Measurements from ENCODE around the gene REEP5.
"Not testable (repeated sequence)": the region's sequence is repeated elsewhere in the genome, so short reads cannot be mapped to it uniquely, and the experiment has no call there.

The REEP5 gene

DNA sequence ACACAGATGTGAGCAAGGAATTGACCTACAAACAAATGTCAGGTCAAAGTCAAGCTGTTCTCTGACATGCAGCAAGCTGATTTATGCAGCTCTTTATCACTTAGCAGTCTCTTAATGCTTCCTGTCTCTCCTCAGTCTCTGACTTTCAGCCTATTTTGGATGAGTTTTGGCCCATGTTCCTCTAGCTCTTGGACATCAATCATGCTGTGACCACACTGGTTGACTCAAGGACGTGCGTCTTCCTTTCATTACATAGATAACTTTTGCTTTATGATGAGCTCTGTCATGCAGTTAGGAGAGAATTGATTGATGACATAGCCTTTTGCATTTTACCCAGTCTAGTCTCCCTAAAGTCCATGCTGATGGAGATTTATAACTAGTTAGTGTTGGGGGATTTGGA is 9.4 kb upstream of the REEP5 start:
- no peak for DNase-seq

DNA sequence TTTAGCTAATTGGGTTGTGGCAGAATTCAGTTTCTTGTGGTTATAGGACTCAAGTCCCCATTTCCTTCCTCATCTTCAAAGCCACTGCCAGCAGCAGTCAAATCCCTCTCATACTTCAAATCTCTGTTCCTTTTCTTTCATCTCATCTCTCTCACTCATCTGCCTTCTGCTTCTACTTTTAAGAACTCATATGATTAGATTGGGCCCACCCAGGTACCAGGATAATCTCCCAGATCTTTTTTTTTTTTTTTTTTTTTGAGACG is 8.0 kb upstream of the REEP5 start:
- DNase-seq = peak; percentile 64

DNA sequence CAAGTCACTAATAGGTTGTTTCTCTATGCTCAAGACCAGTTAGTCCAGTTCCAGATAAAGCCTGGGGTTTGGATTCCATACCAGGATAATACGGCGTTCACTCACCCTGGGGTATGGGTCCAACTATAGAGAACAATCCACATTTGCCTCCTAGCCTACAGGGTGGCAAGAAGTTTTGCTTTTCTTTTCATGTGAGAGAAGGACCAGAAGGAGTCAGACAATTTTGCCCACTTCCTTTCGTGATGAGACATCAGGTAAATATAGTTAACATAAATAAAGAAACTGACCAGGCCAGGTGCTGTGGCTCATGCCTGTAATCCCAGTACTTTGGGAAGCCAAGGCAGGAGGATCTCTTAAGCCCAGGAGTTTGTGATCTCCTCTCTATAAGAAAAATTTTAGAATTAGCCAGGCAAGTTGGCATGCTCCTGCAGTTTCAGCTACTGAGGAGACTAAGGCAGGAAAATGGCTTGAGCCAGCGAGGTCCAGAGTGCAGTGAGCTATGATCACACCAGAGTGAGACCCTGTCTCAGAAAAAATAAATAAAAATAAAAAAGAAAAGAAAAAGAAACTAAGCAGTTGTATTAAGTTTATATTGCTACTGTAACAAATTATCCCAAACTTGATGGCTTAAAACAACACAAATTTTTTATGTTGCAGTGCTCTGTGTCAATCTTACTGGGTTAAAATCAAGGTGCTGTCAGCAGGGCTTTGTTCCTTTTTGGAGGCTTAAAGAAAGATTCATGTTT is 7.5 kb upstream of the REEP5 start:
- DNase-seq = peak; percentile 67

DNA sequence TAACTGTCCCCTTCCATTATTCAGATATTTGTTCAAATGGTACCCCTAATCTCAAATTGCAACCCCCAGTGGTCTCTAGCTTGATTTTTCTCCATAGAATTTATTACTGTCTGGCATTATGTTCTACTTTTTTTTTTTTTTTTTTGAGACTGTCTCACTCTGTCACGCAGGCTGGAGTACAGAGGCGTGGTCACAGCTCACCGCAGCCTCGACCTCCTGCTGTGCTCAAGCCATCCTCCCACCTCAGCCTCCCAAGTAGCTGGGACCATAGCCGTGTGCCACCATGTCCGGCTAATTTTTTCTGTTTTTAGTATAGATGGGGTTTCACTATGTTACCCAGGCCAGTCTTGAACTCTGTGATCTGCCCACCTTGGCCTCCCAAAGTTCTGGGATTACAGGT is 2.0 kb upstream of the REEP5 start:
- no peak for DNase-seq

DNA sequence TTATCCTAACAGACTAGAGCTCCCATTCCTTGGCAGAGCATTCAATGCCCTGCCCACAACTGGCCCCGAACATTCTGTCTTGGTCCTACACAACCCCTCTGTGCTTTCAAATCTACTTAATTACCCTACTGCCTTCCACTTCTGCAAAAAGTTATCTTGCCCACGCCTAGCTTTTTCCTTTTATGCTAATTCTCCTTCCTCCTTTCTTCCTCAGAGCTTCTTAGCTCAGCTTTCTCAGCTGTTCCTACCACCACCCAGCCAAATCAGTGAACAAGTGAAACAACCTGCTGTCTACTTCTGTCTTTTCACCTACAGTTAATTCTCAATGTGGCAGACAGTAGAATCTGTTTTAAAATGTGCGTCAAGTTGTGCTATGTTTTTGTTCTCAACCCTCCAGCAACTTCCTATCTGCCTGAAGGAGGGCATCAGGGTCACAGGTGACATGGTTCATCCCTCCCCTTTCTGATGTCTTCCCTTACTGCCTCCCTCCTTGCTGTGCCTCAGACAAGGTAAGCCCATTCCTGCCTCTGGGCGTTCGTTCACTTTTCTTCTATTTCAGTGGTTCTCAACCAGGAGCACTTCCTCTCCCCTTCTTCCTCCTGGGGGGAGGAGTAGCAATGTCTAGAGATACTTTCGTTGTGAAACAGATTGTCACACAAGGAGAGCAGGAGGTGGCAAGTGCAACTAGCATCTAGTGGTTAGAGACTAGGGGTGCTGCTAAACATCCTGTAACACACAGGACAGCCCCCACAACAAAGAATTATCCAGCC is 1.3 kb upstream of the REEP5 start:
- DNase-seq = peak; percentile 75

DNA sequence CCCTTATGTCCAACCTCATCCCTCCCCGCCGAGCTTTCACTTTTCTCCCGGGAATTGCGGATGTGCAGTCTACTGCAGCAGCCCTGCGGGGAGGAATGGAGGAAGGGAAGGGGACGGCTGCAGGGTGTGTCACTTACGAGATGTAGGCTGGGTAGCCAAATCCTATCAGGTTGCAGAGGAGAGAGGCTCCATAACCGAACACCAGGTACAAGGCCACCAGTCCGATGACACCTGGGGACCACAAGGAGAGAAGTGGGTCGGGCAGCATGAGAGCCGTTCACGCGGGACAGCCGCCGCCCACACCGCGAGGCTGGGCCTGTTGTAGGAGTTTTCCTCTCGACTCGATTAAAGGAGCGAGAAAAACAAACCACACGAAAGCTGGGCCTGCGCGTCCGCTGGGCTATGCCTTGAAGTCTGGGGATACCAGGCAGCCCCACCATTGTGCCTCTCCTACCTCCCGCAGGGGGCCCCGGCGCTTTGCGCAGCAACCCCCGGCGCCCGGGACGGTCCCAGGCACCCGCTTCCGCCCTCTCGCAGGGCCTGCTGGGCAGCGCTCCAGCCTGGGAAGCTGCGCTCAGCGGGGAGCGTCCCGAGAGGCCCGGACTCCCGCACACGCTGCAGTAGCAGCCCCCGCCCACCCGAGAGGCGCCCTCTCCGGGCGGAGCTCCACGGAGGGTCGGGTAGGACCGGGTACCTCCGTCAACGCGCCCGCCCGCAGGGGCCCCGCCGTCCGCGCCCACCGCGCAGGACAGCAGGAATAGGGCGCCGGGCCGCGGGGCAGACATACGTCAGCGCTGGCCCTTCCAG is 798 bp downstream of the REEP5 start:
- peak; percentile 61 for DNase-seq

DNA sequence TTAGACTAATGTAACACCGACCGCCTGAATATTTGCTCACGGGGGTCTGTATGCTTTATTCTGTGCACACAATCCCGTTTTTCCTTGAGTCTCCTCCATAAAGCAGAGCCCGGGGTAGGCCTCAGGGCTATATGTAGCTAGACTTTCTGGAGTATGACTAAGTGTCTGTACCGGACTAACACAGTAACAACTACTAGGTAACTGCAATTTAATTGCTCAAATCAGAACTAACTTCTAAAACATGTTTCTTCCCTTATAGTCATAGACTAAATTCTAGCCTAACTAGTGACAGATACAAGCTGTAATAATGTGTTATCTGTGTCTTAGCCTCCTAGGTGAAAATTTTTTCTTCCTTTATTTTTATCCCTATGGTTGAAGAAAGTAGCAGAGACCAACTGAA is 2.1 kb downstream of the REEP5 start:
- peak; percentile 54 for DNase-seq

DNA sequence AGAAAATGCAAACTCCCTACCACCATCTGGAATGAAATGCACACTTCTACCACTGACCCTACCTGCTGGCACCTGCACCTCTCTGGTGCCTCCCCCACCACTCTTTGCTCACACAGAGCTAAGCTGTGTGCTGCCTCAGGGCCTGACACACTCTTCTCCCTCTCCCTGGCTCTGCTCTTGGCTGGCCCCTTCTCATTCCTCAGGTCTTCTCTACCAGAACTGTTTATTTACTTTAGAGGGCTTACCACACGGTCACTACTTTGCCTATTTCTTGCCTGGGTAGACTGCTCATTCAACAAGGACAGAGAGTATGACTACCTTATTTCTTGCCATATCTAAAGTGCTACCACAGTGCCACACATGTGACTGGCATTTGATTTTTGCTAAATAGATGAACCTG is 3.3 kb downstream of the REEP5 start:
- no peak for DNase-seq

DNA sequence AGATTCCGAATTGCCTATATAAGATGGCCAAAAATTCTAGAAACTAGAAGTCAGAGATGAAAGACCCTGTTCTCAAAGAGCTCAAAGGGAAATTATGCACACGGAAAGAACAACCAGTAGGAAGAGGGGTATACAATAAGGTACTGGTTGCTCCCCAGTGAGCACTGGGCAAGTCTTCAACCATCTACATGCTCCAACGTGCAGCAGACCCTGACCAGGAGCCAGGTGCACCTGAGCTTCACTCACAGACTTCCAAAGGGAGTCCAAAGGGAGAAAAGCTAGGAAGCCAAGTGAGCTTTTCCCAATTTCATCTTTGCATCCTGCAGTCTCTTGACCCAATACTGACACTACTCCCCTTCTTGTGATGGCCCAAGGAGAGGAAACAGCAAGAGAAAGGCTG is 3.9 kb downstream of the REEP5 start:
- no peak for DNase-seq

DNA sequence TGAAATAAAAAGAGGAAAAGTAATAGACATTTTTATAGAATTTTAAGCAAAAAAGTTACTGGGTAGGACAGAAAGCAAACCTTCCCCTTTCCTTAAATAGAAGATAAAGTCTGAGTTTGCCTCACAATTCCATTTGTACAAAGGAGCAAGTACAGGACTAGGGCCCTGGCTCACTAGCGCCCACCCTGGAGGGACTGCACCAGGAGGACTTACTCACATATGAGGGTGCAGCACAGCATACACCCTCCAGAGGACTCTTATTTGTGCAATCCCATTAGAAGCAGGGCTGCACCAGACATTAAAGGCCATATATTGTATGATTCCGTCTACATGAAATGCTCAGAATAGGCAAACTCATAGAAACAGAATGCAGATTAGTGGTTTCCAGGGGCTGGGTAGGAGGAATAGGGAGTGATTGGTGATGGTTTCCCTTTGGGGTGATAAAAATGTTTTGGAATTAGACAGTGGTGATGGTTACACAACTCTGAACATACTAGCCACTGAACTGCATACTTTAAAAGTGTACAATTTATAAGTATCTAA is 4.5 kb downstream of the REEP5 start:
- no peak for DNase-seq

DNA sequence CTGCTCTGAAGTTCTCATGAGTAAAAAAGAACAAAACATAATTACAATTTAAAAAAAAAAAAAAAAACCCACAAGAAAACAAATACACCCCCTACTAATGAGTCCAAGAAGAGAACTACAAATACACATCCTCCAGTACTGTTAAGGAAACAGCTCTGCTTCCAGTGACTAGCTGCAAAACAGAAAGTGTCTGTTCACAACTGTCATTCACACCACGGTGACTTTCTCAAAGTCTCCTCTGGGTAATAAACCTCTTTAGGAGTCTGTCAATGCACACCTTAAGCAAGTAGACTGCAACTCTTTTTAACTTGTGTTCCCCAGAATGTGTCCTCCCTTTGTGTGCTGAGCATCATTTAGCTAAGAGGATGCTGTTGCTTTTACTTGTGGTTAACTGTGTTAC is 6.2 kb downstream of the REEP5 start:
- DNase-seq = peak; percentile 41

DNA sequence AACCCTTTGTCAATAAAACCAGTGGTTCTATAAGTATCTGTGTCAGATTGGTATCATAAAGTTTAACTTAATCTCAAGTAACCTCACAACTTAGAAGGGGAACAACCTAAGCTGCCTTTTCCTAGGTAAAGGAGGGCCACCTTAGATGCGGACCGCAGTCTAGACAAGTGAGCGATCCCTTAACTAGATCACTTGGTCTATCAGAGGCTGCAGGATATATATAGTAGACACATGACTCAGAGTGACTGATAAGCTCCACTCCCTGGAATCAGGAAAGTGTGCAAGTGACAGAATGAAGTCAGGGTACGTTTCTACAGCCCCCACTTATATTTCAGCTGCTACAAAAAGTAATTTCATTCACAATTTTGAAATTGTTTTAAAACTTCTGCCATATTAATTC is 7.4 kb downstream of the REEP5 start:
- DNase-seq = no peak

DNA sequence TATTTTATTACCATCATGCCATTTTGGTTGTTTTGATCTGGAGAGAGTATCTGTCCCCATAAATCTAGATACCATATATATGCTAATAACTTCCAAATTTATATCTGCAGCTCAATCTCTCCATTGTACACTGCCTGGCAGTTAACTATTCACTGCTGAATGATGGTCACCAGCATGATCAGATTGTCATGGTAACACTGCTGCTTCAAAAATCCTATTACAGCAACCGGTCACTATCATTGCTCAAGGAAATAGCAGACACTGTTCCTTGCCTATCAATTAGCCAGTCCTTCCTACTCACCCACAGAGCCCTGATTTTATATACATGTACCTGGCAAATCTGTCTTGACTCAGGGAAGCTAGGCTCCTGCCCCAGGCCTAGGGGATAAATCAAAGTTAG is 11.5 kb downstream of the REEP5 start:
- DNase-seq = no peak

DNA sequence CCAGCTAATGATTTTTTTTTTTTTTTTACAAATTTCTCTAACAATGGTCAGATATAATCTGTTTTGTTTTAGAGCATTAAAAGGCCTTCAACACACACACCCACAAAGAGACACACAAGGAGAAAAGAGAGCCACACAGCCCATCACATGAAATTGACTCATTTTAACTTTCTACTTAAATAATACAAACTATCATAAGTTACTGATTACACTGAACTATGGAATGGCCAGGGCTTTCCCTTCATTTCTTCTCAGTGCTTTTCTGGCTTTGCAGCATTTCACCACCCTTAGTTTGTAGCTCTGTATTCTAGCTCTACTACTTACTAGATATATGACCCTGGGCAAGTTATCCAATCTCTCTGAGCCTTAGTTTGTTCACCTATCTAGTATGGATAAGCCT is 13.2 kb downstream of the REEP5 start:
- no peak for DNase-seq

DNA sequence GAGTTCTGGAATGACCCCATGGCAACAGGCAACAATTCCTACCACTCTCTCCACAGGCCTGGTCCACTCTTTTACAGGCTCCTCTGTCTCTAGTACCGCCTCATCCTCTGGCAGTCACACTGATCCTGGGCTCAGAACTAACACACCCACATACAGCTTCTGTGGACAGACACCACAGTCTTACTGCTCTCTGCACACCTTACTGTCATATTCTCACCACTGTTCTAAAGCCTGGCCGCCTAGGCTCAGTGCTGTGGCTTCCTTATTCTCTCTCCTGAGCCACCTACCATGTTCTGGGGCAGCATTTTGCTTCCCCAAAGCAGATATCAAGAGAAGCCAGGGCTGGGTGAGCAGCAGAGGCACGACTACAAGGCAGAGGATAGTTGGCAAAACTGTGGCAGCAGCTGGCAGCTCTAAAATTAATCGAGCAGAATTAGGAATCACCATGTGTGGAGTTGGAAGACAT is 14.8 kb downstream of the REEP5 start:
- DNase-seq = no peak

DNA sequence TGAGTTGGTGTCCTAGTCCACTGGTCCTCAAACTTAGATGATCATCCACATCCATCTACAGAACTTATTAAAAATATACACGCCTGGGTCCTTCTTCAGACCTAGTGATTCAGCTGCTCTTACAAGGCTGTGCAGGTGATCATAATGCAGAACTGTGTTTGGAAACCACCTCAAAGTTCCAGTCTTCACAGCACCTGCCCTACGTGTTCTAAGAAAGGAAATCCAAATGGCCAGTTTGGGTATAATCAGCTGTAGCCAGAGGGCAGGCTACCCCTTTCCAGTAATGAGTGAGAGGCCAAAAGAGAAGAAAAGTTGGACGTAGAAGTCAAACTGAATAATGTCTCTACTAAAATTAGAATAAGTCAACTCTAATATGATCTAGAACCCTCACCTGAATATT is 15.4 kb downstream of the REEP5 start:
- no peak for DNase-seq

DNA sequence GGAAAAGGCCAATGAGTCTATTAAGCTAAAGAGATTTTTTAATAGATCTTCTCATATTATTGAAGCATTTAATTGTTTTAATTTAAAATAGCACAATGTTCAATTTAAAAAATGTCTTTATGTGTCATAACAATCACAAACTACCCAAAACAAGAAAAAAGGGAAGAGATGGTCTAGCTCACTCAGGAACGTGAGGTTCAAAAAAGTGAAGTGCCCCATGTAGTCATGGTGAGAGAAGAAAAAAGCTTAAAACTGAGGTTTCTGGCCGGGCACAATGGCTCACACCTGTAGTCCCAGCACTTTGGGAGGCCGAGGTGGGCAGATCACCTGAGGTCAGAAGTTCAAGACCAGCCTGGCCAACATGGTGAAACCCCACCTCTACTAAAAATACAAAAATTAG is 17.0 kb downstream of the REEP5 start:
- DNase-seq = not testable (repeated sequence)

DNA sequence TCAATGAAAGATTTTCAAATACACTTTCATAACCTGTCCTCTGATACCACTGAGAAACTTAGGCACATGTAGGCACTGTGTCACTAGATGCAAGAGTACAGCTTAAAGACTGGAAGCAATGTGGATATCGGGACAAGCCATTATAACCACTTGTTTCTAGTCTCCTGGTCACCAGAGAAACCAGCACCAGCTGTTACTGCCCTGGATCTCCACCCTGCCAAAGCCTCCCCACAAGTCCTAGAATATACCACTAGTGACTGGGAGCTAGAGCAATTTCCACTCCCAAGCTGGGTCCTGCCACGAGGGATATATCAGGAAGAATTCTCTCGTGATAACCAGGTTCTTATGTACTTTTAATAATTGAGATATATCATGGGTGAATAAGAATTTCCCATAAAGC is 19.5 kb downstream of the REEP5 start:
- DNase-seq = no peak

DNA sequence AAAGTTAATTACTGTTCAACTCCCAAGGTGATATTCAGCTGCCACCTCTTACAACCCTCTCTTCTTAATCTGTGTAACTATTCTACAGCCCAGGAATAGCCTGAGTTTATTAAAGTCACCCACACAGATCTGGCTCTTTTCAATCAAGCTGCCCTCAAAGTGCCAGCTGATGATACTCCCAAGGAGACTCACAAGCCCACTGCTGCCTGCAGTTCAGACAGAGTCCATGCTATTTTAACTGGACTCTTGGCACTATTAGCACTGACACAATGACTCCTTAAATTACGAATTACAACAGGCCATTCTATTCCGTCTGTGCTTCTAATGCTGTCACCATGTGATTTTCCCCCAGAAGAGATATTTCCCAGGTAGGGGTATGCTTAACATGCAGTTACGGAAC is 26.3 kb downstream of the REEP5 start:
- DNase-seq = no peak

DNA sequence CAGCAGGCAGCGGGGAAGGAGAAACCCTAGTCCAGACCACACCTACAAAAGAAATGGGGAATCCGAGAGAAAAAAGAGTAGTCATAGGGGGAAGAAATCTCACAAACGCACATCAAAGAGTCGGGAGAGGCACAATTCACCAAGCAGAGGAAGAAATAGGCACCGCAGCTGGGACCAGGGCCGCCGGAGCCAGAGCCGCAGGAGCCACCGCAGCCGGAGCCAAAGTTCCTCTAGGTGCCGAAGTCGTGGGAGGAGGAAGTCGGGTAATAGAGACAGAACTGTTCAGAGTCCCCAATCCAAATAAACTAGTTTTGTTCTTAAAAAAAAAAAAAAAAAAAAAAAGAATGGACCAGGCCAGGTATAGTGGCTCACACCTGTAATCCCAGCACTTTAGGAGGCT is 29.3 kb downstream of the REEP5 start:
- no peak for DNase-seq

DNA sequence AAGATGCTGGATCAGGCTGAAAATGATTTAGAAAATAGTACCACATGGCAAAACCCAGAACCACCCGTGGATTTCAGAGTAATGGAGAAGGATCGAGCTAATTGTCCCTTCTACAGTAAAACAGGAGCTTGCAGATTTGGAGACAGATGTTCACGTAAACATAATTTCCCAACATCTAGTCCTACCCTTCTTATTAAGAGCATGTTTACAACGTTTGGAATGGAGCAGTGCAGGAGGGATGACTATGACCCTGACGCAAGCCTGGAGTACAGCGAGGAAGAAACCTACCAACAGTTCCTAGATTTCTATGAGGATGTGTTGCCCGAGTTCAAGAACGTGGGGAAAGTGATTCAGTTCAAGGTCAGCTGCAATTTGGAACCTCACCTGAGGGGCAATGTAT is 30.0 kb downstream of the REEP5 start:
- DNase-seq = not testable (repeated sequence)

DNA sequence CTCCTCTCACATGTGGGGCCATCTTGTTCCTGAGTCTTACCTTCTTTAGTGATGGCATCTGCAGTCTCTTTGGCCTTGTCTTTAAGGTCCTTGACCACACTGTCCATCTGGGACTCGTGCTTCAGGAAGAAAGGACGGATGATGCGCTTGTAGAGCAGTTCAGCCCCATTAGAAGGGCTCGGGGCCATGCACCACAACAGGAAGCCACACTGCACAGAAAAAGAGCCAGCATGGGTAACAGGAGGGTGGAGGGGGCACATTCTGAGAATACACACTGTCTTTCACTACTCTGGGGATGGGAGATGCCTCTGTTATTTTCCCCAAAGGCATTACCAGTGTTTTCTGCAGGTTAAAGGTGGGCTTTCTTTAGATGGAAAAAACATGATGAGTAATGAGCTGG is 35.1 kb downstream of the REEP5 start:
- no peak for DNase-seq

DNA sequence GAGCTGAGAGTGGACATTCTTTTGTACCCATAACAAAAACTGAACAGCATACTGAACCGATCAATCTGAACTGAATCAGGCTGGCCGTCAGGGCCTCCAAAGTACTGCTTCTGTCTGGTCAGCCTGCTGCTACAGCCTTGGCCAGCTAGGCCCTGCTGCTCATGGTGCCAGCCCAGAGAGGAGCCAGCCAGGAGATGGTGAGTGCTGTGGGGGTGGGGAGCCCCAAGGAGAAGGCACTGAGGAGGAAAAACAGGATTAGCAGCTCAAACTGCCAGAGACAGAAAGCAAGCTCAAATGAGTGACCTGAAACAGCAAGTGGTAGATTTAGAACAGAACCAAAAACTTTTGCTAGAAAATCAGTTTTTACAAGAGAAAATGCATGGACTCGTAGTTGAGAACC is 37.0 kb downstream of the REEP5 start:
- DNase-seq = no peak

DNA sequence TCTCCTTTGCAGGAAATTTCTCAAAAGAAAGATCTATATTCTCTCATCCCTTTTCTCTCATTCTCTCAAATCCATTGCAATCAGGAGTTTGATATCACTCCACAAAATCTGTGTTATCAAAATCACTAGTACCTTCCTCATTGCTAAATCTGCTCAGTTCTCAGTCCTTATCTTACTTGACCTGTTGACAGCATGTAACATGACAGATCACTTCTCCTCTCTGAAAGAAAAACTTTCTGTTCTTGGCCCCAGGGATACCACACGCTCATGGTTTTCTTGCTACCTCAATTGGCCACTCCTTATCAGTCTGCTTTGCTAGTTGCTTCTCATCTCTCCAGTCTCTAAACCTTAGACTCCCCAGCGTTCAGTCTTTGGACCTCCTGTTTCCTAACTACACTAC is 38.8 kb downstream of the REEP5 start:
- DNase-seq = no peak

Measured in activated CD4-positive, alpha-beta T cell treated with anti-CD3 and anti-CD28 coated beads, Interleukin-2, Interleukin-6, amounts not matched to agents 100 ng/mL and 50 ng/mL, durations not matched to agents 16 hours and 8 hours (primary cell).